NCI-H2196 treated with DMSO at 0.1 percent for 48 hours (cell line): ENCODE measurements around the gene BARX1.
"Not testable (repeated sequence)": the region's sequence is repeated elsewhere in the genome, so short reads cannot be mapped to it uniquely, and the experiment has no call there.

Experiments used
- DNase-seq: peaks from one replicate; lab custom pipeline; 2025; ENCODE audit not compliant: unreplicated experiment; lab: John Stamatoyannopoulos, UW

BARX1 gene

GRCh38 chr9:93955111-93955980, at the start of gene BARX1:
BARX1 (minus strand) TSS chr9:93955355; CDS start chr9:93955146, 209 bp downstream.
- DNase-seq, result peak; percentile 44

DNA sequence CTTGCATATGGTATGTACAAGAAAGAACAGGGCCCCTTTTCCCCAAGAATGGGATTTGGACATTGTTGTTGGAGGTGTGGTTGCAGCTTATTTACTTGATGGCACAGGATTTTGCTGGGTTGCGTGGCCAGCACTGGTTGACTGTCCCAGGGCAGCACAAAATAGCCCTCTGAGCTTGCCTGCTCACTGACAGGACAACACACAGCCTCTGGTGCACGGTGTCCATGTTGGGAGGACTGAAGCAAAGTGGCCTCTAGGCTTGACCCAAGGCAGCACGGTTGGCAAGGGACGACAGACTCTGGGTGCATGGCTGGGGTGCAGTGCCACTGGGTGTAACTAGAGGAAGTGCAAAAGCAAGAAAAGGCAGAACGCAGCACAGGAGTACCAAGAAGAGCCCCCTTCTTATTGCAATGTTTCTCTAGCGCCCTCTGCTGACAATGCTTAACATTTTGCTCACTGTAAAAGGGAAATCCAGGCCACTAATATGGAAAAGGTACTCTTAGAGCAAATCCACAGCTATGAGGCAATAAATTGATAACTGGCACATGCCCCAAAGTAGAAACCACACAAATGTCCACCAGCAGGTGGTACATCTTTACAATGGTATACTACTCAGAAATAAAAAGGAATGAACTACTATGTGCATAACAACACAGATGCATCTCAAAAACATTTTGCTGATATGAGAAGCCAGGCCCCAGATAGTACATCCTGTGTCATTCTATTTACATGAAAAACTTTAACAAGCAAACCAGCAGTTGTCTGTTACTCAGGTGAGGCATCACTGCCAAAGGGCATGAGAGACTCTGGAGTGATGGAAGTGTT, 47.4 kb upstream of the BARX1 start:
- DNase-seq, result peak; percentile 24

- DNase-seq, result no peak
Measured at GRCh38 chr9:93996863-93997262, 41.7 kb upstream of the BARX1 start.

- no peak for DNase-seq
Measured at GRCh38 chr9:93996367-93996766, 41.2 kb upstream of the BARX1 start.

DNA sequence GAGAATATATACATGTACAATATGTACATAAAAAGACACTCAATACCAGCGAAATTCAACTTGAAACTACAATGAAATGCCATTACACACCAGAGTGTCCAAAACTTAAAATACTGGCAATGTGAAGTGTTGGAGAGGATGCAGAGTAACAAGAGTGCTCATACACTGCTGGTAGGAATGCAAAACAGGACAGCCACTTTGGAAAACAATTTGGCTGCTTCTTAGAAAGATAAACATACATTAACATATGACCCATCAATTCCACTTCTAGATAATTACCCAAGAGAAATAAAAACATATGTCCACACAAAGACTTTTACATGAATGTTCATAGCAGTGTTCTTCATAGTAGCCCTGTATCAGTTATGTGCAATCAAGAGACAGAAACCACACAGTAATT, 39.4 kb upstream of the BARX1 start:
- DNase-seq, result no peak

- DNase-seq, result no peak
Measured at GRCh38 chr9:93994132-93994531, 39.0 kb upstream of the BARX1 start.

- DNase-seq, result no peak
Measured at GRCh38 chr9:93992830-93993229, 37.7 kb upstream of the BARX1 start.

DNA sequence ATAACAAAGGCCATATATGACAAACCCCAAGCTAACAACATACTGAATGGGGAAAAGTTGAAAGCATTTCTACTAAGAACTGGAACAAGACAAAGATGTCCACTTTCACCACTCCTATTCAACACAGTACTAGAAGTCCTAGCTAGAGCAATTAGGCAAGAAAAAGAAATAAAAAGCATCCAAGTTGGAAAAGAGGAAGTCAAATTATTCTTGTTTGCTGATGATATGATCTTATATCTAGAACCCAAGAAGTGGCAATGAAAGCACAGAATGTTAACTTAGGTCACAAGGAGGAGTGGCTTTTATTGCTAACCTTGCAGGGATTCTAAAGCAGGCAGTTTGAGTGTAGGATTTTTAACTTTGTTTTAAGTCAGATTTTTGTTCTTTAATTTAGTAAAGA, 35.3 kb upstream of the BARX1 start:
- no peak for DNase-seq

DNA sequence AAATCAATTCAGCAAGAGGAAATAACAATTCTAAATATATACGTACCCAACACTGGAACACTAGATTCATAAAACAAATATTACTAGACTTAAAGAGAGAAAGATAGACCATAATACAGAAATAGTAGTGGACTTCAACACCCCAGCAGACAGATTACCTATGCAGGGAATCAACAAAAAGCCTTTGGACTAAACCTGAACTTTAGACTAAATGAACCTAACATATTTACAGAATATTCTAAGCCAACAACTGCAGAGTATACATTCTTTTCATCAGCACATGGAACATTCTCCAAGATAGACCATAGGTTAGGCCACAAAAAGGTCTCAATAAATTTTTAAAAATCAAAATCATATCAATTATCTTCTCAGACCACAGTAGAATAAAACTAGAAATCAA, 32.9 kb upstream of the BARX1 start:
- DNase-seq, result no peak

GRCh38 chr9:93984860-93985259, 29.7 kb upstream of the BARX1 start:
- DNase-seq, result no peak

DNA sequence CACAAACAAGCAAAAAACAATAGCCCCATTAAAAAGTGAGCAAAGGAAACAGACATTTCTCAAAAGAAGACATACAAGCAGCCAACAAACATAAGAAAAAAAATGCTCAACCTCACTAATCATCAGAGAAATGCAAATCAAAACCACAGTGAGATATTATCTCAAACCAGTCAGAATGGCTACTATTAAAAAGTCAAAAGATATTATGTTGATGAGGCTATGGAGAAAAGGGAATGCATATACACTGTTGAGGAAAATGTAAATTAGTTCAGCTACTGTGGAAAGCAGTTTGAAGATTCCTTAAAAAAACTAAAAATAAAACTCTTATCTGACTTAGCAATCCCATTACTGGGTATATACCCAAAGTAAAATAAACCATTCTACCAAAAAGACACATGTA, 28.7 kb upstream of the BARX1 start:
- DNase-seq, result no peak

DNA sequence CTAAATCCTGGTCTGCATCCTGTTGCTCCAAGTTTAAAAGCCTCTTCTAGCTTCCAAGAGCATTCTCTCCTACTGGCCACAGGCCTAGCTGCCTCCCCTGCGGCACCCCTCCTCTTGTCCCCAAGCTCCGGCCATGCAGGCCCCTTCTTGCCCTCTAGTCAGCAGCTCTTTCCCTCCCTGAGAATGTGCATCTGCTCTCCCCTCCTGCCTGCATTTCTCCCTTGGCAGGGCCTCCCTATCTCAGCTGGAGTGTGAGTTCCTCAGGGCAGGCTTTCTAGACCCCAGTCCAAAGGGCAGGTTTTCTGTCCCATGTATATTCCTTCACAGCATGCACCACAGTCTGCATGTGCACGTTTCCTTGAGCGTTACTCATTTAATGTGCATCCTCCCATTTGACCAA, 24.6 kb upstream of the BARX1 start:
- DNase-seq, result no peak

- DNase-seq, result no peak
Measured at GRCh38 chr9:93978551-93978950, 23.4 kb upstream of the BARX1 start.

DNA sequence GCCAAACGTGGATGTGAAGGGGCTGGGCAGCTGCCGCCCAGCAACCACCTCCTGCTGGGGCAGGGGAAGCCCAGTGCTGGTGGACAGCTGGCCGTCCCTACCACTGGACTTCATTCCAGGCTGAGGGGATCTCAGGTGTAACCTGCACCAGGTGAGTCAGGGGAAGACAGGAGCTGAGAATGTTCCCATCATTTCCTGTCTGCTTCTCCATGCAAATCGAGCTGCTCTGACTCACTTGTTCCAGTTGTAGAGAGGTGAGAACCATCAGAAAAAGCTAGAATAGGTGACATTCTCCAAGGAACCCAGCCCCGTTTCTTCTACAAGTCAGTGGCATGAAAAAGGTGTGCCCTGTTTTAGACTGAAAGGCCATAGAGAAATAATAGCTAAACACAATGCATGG, 21.8 kb upstream of the BARX1 start:
- no peak for DNase-seq

- DNase-seq, result no peak
Measured at GRCh38 chr9:93976081-93976480, 20.9 kb upstream of the BARX1 start.

DNA sequence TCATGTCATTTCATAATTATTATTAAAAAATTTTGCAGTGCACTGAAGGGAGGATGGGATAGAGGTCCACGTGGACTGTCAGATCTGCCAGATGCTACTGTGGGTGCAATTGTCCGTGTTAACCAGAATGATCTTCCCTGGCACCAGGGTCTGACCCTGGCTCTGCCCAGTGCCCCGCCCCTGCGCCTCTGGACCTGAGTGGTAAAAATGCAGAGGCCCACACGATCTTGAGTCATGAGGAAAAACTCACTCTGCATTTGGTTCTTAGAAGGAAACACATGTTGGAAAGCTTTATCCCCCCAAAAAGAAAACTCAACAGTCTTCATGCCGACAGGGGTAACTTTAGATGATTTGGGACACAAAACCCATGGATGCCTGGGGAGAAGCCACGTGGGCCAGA, 20.1 kb upstream of the BARX1 start:
- no peak for DNase-seq

DNA sequence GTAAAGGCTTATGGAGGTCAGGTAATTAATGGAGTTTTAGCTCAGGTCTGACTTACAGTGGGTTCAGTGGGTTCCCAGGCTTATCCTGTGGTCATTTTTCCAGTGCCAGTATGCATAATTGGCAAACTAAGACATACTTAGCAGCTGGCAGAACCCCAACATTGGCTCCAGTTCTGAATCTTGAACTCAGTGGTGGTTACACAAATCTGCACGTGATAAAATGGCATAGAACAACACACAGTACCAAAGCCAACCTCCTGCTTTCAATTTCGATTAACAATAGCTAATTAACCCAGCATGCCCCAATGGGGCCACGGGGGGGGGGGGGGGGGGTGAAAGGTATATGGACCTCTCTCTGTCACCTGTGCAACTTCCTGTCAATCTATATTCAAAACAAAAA, 19.0 kb upstream of the BARX1 start:
- DNase-seq, result no peak

DNA sequence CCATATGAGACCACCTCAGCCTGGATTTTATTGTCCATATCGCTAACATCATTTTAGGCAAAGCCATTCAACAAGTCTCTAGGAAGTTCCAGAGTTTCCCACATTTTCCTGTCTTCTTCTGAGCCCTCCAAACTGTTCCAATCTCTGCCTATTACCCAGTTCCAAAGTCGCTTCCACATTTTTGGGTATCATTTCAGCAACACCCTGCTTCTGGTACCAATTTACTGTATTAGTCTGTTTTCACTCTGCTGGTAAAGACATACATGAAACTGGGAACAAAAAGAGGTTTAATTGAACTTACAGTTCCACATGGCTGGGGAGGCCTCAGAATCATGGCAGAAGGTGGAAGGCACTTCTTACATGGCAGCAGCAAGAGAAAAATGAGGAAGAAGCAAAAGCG, 17.5 kb upstream of the BARX1 start:
- DNase-seq, result not testable (repeated sequence)

- DNase-seq, result no peak
Measured at GRCh38 chr9:93969328-93969661, 14.1 kb upstream of the BARX1 start.

DNA sequence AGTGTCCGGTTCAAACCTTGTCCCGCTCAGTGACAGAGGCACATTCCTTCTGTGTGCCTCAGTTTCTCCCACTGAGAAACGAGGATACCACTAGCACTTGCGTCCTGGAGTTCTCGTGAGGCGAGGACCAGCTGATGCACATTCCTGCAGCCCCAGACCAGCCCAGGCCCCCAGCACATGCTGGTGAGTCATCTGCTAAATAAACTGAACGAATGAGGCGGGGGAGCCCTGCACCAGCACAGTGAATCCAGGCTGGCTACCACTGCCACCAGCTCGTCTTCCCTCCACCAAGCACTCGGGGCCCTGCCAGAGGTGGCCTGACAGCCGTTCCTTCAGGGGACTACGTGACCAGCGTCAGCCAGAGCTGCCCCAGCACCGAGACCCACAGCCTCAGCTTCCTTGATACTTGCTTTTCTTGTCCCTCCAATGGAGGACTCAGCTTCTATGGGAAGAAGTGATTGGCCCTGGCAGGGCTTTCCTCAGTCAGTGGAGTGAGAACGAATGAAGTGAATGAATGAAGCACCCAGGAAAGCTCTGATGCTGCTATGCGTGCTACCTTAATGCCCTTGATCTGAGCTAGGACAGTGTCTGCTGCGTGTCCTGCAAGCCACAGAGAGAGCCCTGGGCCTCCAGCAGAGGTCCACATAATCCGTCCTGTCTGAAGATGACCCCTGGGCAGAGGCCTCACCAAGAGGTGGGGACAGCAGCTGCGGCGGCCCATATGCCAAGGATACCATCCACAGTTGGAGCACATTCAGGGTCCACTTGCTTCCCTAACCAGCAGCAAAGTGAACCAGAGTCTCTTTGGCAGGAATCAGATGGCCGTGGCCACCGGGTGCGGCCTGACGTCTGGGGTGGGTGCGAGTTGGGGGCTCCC, 13.5 kb upstream of the BARX1 start:
- DNase-seq, result no peak

DNA sequence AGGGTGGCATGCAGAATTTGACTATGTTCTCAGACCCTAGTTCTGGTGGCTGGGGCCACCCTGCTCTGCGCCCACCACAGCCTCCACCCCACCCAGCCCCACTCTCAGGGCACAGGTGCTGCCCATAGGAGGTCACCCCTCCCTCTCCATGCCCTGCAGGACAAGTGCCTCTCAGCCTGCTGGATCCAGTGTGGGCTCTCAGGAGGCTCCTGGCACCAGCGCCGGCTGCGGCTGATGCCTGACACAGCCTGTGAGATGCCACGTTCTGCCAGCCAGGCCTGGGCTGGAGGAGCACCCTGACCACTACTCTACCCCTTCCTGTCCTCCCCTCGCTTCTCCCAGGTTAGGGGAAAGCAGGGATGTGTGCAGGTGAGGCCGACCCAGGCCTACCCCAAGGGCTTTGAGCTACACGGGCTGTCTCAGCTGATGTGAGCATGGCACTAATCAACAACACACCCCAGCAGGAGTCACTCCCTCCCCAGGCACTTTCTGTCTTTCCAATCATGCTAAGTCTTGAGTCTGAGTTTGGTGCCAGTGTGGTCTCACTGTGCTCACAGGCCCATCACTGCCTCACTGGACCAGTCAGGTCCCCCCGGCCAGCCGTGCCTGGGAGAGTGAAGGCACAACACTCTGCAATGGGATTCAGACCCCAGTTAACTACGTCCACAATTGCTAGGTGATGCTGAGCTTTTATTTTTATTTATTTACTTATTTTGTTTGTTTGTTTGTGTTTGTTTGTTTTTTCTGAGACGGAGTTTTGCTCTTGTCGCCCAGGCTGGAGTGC, 12.1 kb upstream of the BARX1 start:
- no peak for DNase-seq
